Activated naive CD4-positive, alpha-beta T cell treated with anti-CD3 and anti-CD28 coated beads, Interleukin-2, amount 50 U/mL, for 24 hours (primary cell): ENCODE results near the gene EVX2.

Experiments used
- H3K27ac Mint-ChIP-seq: one replicate; pipeline ENCODE4 v1.8.0; 2021; ENCODE audit warnings: mild to moderate bottlenecking, mixed read lengths
- H3K27me3 Mint-ChIP-seq: one replicate; pipeline ENCODE4 v1.8.0; 2021; ENCODE audit warnings: mixed read lengths
- H3K36me3 Mint-ChIP-seq: one replicate; pipeline ENCODE4 v1.8.0; 2021; ENCODE audit warnings: mixed read lengths
- H3K4me1 Mint-ChIP-seq: one replicate; pipeline ENCODE4 v1.8.0; 2021; ENCODE audit warnings: mixed read lengths
- H3K4me3 Mint-ChIP-seq: one replicate; pipeline ENCODE4 v1.8.0; 2021; ENCODE audit warnings: mild to moderate bottlenecking, mixed read lengths
- H3K9me3 Mint-ChIP-seq: one replicate; pipeline ENCODE4 v1.8.0; 2021; ENCODE audit warnings: mixed read lengths

Gene EVX2

DNA sequence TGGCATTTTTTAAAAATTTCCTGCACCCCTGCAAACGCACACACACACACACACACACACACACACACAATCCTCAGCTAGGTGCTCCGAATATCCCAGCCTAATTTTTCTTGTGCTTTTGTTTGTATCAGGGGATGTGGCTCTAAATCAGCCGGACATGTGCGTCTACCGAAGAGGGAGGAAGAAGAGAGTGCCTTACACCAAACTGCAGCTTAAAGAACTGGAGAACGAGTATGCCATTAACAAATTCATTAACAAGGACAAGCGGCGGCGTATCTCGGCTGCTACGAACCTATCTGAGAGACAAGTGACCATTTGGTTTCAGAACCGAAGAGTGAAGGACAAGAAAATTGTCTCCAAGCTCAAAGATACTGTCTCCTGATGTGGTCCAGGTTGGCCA, 10.6 kb upstream of the EVX2 start:
- H3K4me1 Mint-ChIP-seq = peaks cover 37% of the 10 kb centered on the region

DNA sequence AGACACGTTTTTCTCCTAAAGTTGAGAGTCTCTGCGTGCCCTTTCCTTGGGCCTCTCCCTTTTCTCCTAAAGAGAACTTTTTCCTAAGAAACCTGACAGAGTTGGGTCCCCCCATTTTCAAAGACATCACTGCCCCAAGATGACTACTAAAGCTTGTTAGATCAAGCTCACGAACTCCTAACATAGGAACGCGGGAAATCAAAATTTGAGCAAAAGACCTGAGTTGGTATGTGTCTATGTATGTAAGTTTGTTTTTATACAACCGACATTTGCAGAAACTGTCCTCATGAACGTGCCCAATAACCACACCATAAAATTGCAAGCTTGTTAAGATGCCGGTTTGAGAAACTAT, 10.1 kb upstream of the EVX2 start:
- no peak overlapping the region for H3K27ac Mint-ChIP-seq
- peak overlapping the region; percentile 9 for H3K4me3 Mint-ChIP-seq
- H3K9me3 Mint-ChIP-seq = peaks cover 5% of the 10 kb centered on the region
- peaks cover 37% of the 10 kb centered on the region for H3K4me1 Mint-ChIP-seq
- peaks cover 75% of the 10 kb centered on the region for H3K27me3 Mint-ChIP-seq
- peaks cover 3% of the 10 kb centered on the region for H3K36me3 Mint-ChIP-seq

More for the DNA sequence above, 10.6 kb upstream of the EVX2 start:
- Mint-ChIP-seq H3K9me3 (peaks cover 5% of the 10 kb centered on the region), H3K36me3 (peaks cover 3% of the 10 kb centered on the region), H3K4me3 (no peak overlapping the region), H3K27me3 (peaks cover 77% of the 10 kb centered on the region), H3K27ac (peak overlapping the region; percentile 30)

- Mint-ChIP-seq H3K4me3 (peak overlapping the region; percentile 9), H3K27ac (no peak overlapping the region), H3K36me3 (peaks cover 3% of the 10 kb centered on the region), H3K4me1 (peaks cover 37% of the 10 kb centered on the region), H3K27me3 (peaks cover 75% of the 10 kb centered on the region), H3K9me3 (peaks cover 5% of the 10 kb centered on the region)
These were observed 9.6 kb upstream of the EVX2 start for GRCh38 chr2:176093145-176093897.

DNA sequence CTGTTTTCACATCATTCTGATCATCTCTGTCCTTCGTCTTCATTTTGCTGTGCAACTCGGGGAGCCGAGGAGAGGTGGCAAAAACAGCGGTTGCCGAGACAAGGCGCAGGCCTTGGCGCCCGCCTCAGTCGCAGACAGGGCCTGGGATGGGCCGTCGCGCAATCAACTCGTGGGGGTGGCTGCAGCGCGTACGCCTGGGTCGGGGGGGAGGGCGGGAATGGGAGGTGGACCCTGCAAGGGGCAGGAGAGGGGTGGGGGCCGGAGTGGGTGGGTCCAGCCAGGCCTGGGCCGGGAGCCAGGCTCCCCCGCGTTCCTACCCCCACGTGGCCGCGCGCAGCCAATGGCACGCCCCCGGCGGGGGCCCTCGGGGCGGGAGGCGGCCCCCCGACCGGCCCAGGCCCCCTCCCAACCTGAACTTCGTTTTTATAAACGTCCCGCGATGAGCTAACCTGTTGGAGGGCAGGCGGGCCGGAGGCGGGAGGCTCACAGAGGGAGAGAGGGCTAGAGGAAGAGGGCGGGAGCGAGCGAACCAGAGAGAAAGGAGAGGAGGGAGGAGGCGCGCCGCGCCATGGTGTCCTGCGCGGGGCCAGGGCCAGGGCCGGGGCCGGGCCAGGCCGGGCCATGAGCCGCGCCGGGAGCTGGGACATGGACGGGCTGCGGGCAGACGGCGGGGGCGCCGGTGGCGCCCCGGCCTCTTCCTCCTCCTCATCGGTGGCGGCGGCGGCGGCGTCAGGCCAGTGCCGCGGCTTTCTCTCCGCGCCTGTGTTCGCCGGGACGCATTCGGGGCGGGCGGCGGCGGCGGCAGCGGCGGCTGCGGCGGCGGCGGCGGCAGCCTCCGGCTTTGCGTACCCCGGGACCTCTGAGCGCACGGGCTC, 8.7 kb upstream of the EVX2 start, which contains the start of gene HOXD13:
HOXD13 (plus strand) TSS at position 452 of the 875 bp plus-strand sequence; CDS start at position 622, 170 bp downstream.
- Mint-ChIP-seq H3K27ac (peak within 1 kb of the TSS; percentile 74), H3K27me3 (peaks cover 70% of the 10 kb centered on the region), H3K4me1 (peaks cover 31% of the 10 kb centered on the region), H3K9me3 (peaks cover 5% of the 10 kb centered on the region), H3K4me3 (peak within 1 kb of the TSS; percentile 64), H3K36me3 (peaks cover 3% of the 10 kb centered on the region)

DNA sequence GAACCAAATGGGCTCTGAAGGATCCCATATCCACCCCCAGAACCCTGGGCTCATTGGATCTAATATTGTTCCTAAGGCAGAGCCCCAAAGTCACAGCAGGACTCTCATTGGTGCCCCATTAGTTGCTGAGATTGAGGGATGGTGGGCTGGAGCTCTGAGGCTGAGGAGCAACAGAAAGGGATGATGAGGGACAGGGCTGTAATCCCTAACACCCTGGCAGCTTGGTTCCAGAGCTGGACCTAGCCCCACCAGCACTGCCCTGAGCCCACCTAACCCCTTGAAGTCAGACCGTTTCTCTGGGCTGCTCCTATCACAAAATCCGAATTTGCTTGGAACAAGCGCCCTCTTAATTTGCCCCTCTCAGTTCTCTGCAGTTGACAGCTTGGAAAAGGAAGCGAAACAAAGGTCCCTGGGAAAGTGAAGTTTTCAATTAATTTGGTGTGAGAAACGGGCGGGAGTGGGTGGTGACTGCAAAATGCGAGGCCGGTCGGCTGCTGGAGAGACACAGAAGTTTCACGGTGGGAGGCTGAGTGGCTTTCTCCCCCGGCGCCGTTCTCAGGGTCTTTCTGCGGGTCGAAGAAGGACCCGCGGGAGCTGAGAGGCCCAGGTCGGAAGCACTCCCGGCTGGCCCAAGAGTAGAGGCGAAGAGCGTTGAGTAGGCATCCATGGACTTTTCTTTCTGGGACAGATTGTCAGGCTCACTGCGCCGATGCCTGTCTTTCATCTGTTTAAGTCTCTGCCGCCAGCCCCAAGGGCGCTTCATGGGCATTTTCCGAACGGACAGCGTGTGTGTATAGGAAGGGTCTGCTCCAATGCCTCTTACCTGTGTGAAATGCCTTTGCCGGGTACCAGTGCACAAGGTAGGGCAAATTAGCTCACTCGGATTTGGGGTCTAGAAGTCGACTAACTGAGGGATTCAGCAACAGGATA, 7.8 kb upstream of the EVX2 start:
- Mint-ChIP-seq H3K36me3 (peaks cover 3% of the 10 kb centered on the region), H3K27ac (peak overlapping the region; percentile 74), H3K4me3 (peak overlapping the region; percentile 64), H3K27me3 (peaks cover 71% of the 10 kb centered on the region), H3K9me3 (peaks cover 9% of the 10 kb centered on the region), H3K4me1 (peaks cover 22% of the 10 kb centered on the region)

DNA sequence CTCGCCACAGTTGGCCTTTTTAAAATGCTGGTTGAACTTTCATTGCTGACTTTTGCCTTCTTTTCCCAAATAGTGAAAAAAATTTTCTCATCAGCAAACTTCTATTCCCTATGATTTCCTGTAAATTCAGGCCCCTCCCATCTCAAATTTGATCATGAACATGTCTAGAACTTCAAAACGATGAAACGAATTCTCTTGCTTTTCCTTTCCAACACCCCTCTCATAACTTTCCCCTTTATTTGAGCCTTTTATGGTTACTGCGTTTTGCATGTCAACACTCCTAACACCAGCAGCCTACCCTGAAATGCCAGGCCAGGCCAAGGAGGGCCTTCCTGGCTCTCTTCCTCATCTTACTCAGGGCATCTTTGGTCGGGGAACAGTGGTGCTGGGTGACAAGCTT, 7.1 kb upstream of the EVX2 start:
- H3K4me1 Mint-ChIP-seq = peaks cover 18% of the 10 kb centered on the region
- peaks cover 9% of the 10 kb centered on the region for H3K9me3 Mint-ChIP-seq
- H3K4me3 Mint-ChIP-seq = no peak overlapping the region
- H3K27ac Mint-ChIP-seq = peak overlapping the region; percentile 30
- peaks cover 72% of the 10 kb centered on the region for H3K27me3 Mint-ChIP-seq
- H3K36me3 Mint-ChIP-seq = peaks cover 6% of the 10 kb centered on the region

DNA sequence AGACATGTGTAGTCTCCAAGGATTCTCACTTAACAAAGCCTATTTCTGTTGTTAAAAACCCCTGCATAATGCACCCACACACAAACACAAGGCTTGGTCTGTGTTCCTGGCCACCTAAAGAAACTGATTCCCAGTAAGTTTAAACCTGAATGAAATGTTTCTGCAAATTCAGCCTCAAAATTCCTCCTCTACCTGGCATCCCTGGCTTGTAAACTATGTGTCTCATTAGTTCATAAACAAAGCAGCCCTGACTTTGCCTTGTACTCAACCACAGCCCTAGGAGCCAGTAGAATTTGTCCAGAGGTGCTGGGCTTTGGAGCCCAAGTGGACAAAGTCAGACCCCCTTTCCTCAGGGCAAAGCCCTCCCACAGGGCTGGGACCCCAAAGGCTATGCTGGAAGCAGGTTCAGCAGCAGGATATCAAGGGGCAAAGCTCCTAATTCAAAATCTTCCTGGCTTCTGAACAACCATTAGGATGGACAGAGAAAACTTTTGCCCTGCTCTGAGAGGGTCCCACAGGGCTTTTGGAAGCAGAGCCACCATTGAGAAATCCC, 6.2 kb upstream of the EVX2 start:
- H3K27ac Mint-ChIP-seq = no peak overlapping the region
- H3K36me3 Mint-ChIP-seq = peaks cover 6% of the 10 kb centered on the region
- peaks cover 70% of the 10 kb centered on the region for H3K27me3 Mint-ChIP-seq
- peaks cover 9% of the 10 kb centered on the region for H3K9me3 Mint-ChIP-seq
- no peak overlapping the region for H3K4me3 Mint-ChIP-seq
- peaks cover 18% of the 10 kb centered on the region for H3K4me1 Mint-ChIP-seq

- Mint-ChIP-seq H3K4me3 (no peak overlapping the region), H3K27ac (no peak overlapping the region), H3K27me3 (peaks cover 71% of the 10 kb centered on the region), H3K9me3 (peaks cover 9% of the 10 kb centered on the region), H3K4me1 (peaks cover 18% of the 10 kb centered on the region), H3K36me3 (peaks cover 8% of the 10 kb centered on the region)
These were observed 5.4 kb upstream of the EVX2 start for GRCh38 chr2:176088937-176089842.

DNA sequence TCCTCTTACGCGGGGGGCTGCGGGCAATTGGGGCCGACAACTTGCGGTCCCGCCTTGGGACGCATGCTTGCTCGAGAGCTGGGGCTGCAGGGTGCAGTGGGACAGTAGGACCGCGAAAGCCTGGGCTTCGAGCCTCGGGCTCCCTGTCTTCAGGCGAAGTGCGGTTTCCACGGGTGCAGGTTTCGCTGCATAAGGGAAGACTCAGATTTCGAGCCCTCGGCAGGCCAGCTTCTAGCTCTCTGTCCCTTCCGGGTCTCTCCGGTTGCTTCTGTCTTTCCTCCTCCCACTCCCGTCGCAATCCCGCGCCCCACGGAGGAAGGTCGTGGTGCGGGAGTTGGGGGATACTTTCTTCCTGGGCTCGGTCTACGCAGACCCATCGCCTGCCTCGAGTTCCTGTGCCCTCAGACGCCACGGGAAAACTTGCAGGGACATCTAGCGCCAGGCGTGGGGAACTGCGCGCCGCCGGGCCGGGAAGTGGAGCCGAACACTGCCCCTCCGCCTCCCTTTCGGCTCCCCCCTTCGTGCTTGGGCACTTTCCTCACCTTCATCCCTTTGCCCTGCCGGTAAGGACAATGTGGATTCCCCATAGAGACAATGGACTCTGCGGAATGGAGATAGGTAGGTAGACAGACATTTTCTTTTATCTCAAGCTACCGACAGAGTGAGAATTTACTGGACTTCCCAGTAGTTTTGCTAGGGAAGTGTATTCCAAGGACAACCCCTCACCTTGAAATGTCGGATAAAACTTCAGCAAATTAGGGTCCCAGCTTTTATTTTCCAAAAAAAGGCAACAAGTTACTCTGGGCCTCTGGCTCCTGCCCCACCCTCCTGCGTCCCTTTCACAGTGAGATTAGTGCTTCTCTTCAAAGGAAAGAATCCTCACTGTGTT, 4.5 kb upstream of the EVX2 start:
- peaks cover 11% of the 10 kb centered on the region for H3K9me3 Mint-ChIP-seq
- H3K4me1 Mint-ChIP-seq = peaks cover 11% of the 10 kb centered on the region
- H3K36me3 Mint-ChIP-seq = peaks cover 10% of the 10 kb centered on the region
- H3K27ac Mint-ChIP-seq = no peak overlapping the region
- H3K27me3 Mint-ChIP-seq = peaks cover 69% of the 10 kb centered on the region
- no peak overlapping the region for H3K4me3 Mint-ChIP-seq

- peaks cover 73% of the 10 kb centered on the region for H3K27me3 Mint-ChIP-seq
- no peak overlapping the region for H3K4me3 Mint-ChIP-seq
- peaks cover 11% of the 10 kb centered on the region for H3K9me3 Mint-ChIP-seq
- H3K4me1 Mint-ChIP-seq = peaks cover 9% of the 10 kb centered on the region
- H3K36me3 Mint-ChIP-seq = peaks cover 15% of the 10 kb centered on the region
- H3K27ac Mint-ChIP-seq = peak overlapping the region; percentile 55
These were observed 3.7 kb upstream of the EVX2 start for GRCh38 chr2:176087330-176088047.

- Mint-ChIP-seq H3K4me3 (no peak overlapping the region), H3K9me3 (peaks cover 11% of the 10 kb centered on the region), H3K27me3 (peaks cover 68% of the 10 kb centered on the region), H3K27ac (peak overlapping the region; percentile 46), H3K36me3 (peaks cover 16% of the 10 kb centered on the region), H3K4me1 (no peaks in the 10 kb centered on the region)
These were observed 2.4 kb upstream of the EVX2 start for GRCh38 chr2:176085861-176086771.

DNA sequence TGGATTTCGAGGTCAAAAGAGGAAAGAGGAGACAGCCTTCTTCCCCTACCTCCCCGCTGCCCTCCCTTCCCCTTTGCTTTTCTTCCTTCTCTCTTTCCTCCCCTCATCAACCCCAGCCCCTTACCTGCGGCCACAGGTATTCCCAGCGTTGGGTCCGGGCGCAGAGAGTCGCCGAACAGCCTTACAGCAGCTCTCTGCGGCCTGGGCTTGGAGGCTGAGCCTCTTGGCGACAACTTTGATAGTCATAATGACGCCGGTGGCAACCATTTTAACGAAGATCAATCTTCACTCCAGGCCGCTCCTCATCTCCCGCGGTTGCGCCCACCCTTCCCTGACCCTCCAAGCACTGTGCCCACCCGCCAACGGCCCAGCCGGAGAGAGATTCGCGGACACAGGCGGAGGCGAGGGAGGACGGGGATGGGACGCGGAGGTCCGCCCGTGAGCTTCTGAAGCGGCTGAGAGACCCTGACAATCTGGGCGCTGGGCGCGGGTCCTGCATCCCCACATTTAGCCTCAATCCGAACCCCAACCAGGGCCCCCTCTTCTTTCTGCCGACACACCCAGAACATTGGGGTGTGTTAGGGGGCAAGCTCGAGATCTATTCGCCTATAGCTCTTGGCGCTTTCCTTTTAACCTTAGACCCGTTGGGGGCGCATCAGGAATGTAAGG, 1.5 kb upstream of the EVX2 start:
- H3K36me3 Mint-ChIP-seq = peaks cover 14% of the 10 kb centered on the region
- no peaks in the 10 kb centered on the region for H3K4me1 Mint-ChIP-seq
- peaks cover 63% of the 10 kb centered on the region for H3K27me3 Mint-ChIP-seq
- H3K27ac Mint-ChIP-seq = no peak overlapping the region
- H3K4me3 Mint-ChIP-seq = no peak overlapping the region
- peaks cover 11% of the 10 kb centered on the region for H3K9me3 Mint-ChIP-seq
